GM12891 (cell line): ENCODE results near the gene EPHA2.
"Not testable (repeated sequence)": the region's sequence is repeated elsewhere in the genome, so short reads cannot be mapped to it uniquely, and the experiment has no call there.

ENCODE experiments used
- DNase-seq: peaks from one replicate; pipeline ENCODE4 v3.0.0; 2011; ENCODE audit warnings: low spot score; ENCODE audit not compliant: insufficient read length
- FAIRE-seq: peaks from 2 replicates; lab custom pipeline; 2011; peaks lifted over from hg19 to GRCh38; lab: Jason Lieb, UNC
- PAX5 ChIP-seq: IDR thresholded peaks from 2 replicates; pipeline ENCODE4 v1.6.1; 2011; ENCODE audit warnings: low read length, moderate library complexity, mild to moderate bottlenecking; ENCODE audit not compliant: insufficient read depth, severe bottlenecking
- POLR2A ChIP-seq: IDR thresholded peaks from 2 replicates; pipeline ENCODE4 v1.6.1; 2011; ENCODE audit warnings: low read depth, low read length, control low read depth
- POLR2AphosphoS5 ChIP-seq: IDR thresholded peaks from 2 replicates; pipeline ENCODE4 v1.6.1; 2011; ENCODE audit warnings: low read depth, low read length, control low read depth
- POU2F2 ChIP-seq: IDR thresholded peaks from 2 replicates; pipeline ENCODE4 v1.6.1; 2011; ENCODE audit warnings: low read depth, mild to moderate bottlenecking, control low read depth, low read length, moderate library complexity
- SPI1 ChIP-seq: IDR thresholded peaks from 2 replicates; pipeline ENCODE4 v1.6.1; 2011; ENCODE audit warnings: low read depth, low read length, control low read depth
- TAF1 ChIP-seq: IDR thresholded peaks from 2 replicates; pipeline ENCODE4 v1.6.1; 2011; ENCODE audit warnings: low read depth, low read length, control low read depth

Gene EPHA2

DNA sequence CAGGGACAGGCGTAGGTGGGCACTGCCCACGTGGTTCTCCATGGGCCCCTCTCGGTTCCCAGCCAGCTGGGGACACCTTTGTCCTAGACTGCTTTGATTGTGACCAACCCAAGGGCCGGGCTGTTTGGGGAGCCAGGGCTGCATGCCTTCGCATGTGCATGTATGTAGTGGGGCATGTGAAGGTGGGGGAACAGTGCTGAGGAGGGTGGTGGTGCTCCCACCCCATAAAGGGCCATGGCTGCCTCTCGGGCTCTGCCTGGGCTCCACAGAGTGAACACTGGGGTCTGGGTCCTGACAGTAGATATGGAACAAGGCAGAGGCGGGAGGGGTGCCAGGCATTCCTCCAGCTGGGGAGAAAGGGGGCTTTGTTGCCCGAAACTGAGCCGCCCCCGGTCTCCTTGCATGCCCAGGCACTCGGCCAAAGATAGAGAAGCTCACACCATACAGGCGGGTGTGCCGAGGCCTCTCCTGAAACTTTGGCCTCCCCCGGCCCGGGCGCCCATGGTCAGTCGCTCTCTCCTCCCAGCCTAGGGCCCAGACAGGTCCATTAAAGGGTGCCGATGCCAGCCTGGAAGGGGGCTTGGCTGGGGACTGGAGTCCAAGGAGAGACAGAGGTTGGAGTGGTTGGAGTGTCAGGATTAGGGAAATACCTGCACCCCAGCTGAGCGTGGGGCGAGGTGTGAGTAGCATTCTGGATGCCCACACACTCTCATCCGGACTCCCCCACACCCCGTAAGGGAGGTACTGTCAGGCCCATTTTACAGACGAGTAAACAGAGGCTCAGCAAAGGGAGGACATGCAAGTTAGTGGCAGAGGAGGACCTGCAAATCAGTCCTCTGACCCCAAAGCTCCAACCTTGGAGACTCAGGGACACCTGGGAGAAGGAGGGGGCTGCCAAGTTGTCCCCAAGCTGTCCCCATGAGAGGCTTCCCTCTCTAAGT lies 41.1 kb downstream of the EPHA2 start:
- DNase-seq, result no peak
- TF ChIP-seq SPI1, result no peak
- no peak for TF ChIP-seq TAF1
- TF ChIP-seq POLR2AphosphoS5, result no peak
- no peak for TF ChIP-seq POLR2A
- TF ChIP-seq POU2F2, result no peak
- no peak for TF ChIP-seq PAX5
- no peak for FAIRE-seq

- DNase-seq, result no peak
- FAIRE-seq, result no peak
- TF ChIP-seq POU2F2 (no peak), POLR2AphosphoS5 (no peak), PAX5 (no peak), POLR2A (no peak), TAF1 (no peak), SPI1 (no peak)
These were observed 43.0 kb downstream of the EPHA2 start for GRCh38 chr1:16112596-16113555.

DNA sequence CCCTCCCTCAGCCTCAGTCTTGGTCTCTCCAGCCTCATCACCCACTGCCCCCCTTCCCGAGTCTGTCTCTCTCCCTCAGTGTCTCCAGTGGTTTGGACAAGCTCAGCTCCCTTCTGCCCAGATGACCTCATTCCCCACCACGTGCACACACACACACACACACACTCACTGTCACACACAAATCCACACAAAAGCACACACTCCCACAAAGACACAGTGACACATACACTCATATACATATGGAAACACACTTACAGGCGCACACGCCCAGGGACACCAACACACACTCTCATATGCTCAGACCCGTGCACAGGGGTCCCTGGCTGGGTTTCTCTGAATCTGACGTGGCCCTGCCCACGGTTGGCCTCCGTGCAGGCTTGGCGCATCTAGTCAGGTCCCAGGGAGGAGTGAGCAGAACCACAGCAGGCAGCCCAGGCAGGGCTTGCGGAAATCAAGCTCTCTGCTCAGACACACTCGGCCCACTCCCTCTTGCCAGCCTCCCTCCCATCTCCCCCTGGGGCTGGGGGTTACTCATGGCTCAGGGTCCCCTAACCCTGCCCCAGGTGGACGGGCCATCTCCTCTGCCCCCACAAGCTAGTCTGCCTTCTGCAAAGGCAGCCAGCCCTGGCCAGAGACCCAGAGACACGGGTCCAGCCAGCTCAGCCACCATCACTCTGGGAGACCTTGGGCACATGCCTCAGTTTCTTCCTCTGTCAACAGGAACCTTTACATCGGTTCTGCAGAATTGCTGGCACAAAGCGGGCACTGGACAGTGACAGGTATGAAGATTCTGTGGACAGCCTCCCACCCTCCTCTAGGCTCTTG lies 43.9 kb downstream of the EPHA2 start:
- no peak for FAIRE-seq
- no peak for DNase-seq
- TF ChIP-seq POU2F2 (no peak), SPI1 (no peak)

- no peak for TF ChIP-seq POU2F2
- no peak for TF ChIP-seq SPI1
- no peak for TF ChIP-seq PAX5
- TF ChIP-seq TAF1, result no peak
- TF ChIP-seq POLR2A, result no peak
- no peak for TF ChIP-seq POLR2AphosphoS5
- FAIRE-seq (no peak), DNase-seq (no peak)
These were observed 45.0 kb downstream of the EPHA2 start for GRCh38 chr1:16110884-16111283.

GRCh38 chr1:16110456-16110855 lies 45.4 kb downstream of the EPHA2 start:
- TF ChIP-seq SPI1 (no peak), TAF1 (no peak), POLR2AphosphoS5 (no peak), POLR2A (no peak), POU2F2 (no peak), PAX5 (no peak)
- FAIRE-seq (no peak), DNase-seq (no peak)

GRCh38 chr1:16109571-16109970 lies 46.3 kb downstream of the EPHA2 start:
- DNase-seq (no peak), FAIRE-seq (no peak)
- no peak for TF ChIP-seq POLR2AphosphoS5
- TF ChIP-seq PAX5, result no peak
- no peak for TF ChIP-seq POU2F2
- TF ChIP-seq POLR2A, result no peak
- TF ChIP-seq TAF1, result no peak
- TF ChIP-seq SPI1, result no peak

- DNase-seq, FAIRE-seq: not testable (repeated sequence)
These were observed 48.8 kb downstream of the EPHA2 start for GRCh38 chr1:16107039-16107438.

GRCh38 chr1:16101623-16102022 lies 54.2 kb downstream of the EPHA2 start:
- no peak for FAIRE-seq
- TF ChIP-seq POLR2AphosphoS5 (no peak), SPI1 (no peak), POU2F2 (no peak)
- DNase-seq, result no peak

- no peak for DNase-seq
- FAIRE-seq, result no peak
- no peak for TF ChIP-seq TAF1
- no peak for TF ChIP-seq POLR2AphosphoS5
- no peak for TF ChIP-seq POLR2A
- TF ChIP-seq POU2F2, result no peak
- TF ChIP-seq SPI1, result no peak
- no peak for TF ChIP-seq PAX5
These were observed 56.5 kb downstream of the EPHA2 start for GRCh38 chr1:16099412-16099811.
